ENCODE data around the gene PLCD1.
"Not testable (repeated sequence)": the region's sequence is repeated elsewhere in the genome, so short reads cannot be mapped to it uniquely, and the experiment has no call there.

PLCD1 gene

DNA sequence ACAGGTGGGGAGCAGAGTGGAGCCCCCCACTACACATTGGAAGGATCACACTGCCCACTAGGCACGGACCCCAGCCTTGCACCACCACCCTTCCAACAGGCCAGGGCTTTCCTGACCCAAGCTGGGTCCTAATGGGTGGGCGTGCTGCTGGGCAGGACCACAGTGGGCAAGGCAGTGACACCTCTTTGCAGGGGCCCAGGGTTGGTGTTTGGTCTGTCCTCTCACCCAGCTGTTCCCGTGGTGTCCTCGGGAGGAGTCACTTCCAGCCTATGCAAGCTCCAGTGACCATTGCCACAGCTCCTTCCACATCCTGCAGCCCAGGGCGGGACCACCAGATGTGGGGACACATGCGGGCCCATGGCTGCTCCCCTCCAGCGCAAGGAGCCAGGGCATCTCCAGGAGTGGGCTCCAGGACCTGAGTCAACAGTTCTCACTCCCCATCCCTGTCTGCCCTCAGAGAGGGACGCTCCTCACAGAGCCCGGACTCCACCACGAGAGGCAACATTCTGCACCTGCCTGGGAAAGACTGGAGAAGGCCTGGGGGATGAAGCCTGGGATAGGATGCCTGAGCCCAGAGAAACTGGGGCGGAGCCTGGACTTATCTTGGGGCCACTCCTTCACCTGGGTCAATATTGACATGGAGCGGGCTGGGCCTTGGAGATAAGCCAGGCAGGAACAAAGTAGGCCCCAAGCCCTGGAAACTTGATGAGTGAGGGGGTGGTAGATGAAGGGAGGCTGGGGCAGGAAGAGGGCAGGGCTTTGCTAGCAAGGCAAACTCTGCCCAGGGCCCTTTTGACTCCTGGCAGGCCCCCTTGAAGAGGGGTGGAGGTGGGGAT lies 42.7 kb downstream of the PLCD1 start:
- DNase-seq (ENCODE audit: low spot score): no peak

DNA sequence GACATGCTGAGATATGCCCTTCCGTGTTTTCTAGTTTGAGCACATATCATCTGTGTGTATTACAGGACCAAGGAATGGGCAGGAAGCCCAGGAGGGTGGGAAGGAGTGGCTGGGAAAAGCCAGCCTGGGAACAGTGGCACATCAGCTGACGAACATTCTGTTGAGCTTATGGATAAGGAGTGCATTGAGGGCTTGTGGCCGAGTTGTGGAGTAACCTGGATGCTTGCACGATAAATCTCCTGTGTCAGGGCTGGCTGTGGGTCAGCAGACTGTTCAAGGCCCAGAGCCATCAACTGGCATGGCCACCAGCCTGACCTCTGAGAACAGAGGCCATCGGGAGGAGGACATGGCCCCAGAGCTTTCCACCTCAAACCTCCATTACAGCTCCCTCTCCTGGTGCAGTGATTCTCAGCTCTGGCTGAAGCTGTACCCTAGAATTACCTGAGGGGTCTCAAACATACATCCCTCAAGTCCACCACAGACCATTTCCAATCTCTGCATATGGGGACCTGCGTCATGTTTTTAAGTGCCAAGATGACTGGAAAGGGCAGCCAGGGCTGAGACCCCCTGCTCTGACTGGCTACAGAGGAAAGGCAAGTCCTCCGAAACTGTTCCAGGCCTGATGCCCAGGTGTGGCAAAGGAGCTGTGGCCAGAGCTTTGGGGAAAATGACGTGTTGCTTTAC lies 43.7 kb downstream of the PLCD1 start:
- no peak for DNase-seq (ENCODE audit: low spot score)

GRCh38 chr3:37984596-37984995 lies 44.8 kb downstream of the PLCD1 start:
- no peak for DNase-seq (ENCODE audit: low spot score)

- no peak for DNase-seq (ENCODE audit: low spot score)
These were observed 45.4 kb downstream of the PLCD1 start for GRCh38 chr3:37984051-37984450.

- no peak for DNase-seq (ENCODE audit: low spot score)
These were observed 47.1 kb downstream of the PLCD1 start for GRCh38 chr3:37982331-37982730.

GRCh38 chr3:37981348-37981664 lies 48.1 kb downstream of the PLCD1 start:
- DNase-seq (ENCODE audit: low spot score): no peak

GRCh38 chr3:37980462-37981347 lies 48.7 kb downstream of the PLCD1 start:
- DNase-seq (ENCODE audit: low spot score): no peak

- no peak for DNase-seq (ENCODE audit: low spot score)
These were observed 49.6 kb downstream of the PLCD1 start for GRCh38 chr3:37979541-37980461.

DNA sequence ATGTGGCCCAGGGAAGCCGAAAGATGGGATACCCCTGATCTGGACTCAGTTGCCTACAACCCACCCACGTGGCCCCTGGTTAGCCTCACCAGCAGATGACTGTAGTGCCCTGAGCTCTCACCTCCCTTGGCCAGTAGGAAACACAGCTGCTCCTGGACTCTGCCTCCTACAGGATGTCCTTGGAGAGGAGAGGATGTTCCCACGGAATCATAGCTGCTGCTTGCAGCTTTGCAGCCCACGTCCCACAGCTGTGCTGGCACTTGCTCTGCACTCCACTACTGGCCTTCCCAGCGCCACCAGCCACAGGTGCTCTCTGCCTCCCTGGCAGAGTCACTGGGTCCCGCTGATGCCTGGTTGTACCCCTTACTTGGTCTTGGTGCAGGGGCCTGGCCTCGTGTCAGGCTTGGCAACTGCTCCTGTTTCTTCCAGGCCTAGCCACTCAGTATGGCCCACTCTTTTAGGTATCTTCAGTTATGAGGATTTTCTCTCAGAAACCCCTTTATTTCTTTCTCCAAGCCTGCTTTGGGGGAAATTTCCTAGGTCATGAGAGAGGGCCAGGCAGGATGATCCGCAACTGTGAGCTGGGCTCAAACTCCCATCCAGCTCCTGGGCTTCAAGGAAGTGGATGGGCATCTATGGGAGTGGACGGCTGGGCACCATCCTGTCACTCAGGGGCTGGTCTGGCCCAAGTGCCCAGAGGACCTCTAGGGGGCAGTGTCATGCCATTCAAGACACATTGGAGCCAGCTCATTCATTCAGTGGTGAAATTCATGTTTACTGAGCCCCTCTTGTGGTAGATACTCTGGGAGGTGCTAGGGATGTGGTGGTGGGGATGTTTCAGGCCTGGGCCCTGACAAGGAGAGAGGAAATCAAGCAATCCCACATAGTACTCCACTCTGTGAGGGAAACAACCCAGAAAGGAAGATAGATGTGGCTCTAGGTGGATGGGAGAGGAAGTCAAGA lies 55.0 kb downstream of the PLCD1 start:
- peak; percentile 86 for DNase-seq (ENCODE audit: low spot score)

DNA sequence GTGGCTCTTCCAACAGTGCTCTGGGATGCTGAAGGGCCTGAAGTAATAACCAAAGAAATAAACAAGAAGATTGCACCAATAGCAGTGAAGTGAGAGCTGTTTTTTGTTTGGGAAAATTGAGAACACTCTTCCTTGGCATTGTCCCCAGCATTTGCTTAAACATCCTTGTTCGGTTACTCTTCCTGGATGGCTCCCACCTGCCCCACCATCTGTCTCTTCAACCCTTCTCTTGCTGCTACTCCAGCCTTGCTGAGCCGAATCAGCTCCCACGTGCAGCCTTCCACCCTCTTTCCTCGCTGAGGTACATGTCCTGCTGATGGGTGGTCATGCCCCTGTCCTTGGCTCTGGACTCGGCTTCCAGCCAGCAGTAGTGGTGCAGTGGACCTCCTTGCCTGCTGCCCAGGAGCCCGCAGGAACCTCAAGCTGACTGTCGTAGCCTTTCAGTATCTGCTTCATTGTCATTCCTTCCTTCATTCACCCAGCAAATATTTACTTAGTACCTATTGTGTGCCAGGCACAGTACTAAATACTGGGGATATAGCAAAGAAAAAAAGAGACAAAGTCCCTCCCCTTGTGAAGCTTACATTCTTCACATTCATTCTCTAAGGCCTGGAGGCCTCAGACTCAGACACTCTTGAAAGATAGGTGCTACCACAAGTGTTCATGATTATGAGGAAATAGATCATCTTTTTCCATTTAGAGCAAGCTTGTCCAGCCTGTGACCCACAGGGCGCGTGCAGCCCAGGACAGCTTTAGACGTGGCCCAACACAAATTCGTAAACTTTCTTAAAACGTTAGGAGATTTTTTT lies 56.0 kb downstream of the PLCD1 start:
- no peak for DNase-seq (ENCODE audit: low spot score)

DNA sequence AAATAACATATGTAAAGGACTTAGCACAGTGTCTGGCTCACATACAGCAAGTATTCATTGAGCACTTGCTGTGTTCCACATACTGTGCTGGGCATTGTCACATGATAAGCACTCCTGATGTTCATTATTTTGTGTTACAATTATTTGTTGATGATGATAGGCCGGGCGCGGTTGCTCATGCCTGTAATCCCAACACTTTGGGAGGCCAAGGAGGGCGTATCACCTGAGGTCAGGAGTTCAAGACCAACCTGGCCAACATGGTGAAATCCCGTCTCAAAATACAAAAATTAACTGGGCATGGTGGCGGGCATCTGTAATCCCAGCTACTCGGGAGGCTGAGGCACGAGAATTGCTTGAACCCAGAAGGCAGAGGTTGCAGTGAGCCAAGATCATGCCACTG lies 57.4 kb downstream of the PLCD1 start:
- DNase-seq (ENCODE audit: low spot score): not testable (repeated sequence)

DNA sequence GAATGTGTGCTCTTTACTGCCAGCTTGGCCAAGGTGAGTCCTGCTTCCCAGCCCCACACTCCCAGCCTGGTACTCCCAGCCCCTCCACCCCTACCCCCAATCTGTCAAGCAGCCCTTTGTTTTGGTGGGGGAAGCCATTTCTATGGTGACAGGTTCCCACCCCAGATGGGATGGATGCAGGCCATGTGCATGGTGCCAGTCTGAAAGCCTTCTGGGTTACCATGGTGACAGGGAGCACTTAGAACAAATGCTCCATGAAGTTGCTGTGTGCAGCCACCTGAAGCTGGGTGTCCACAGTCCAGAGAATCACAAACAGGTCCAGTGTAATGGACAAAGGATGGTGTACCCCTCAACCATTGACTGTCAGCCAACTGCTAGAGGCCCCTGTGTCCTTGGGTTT lies 58.0 kb downstream of the PLCD1 start:
- DNase-seq (ENCODE audit: low spot score): no peak

GRCh38 chr3:37970802-37971201 lies 58.6 kb downstream of the PLCD1 start:
- DNase-seq (ENCODE audit: low spot score): no peak

- no peak for DNase-seq (ENCODE audit: low spot score)
These were observed 59.8 kb downstream of the PLCD1 start for GRCh38 chr3:37969596-37970100.

- DNase-seq (ENCODE audit: low spot score): no peak
These were observed 60.4 kb downstream of the PLCD1 start for GRCh38 chr3:37968813-37969595.

- DNase-seq (ENCODE audit: low spot score): no peak
These were observed 61.2 kb downstream of the PLCD1 start for GRCh38 chr3:37968199-37968598.

GRCh38 chr3:37967260-37967881 lies 62.1 kb downstream of the PLCD1 start:
- peak; percentile 81 for DNase-seq (ENCODE audit: low spot score)

GRCh38 chr3:37964716-37965115 lies 64.7 kb downstream of the PLCD1 start:
- no peak for DNase-seq (ENCODE audit: low spot score)

Data from COLO829 (cell line).